Gastroesophageal sphincter (tissue), 3 donors: ENCODE results near the gene MRPL51.

ENCODE experiments used
- POLR2A ChIP-seq, 2 donors: fragments of 450-650 bp; IDR thresholded peaks; one replicate each; pipeline ENCODE4 v1.6.1; 2017; ENCODE audit warnings: antibody characterized with exemption in 2 of 2, mild to moderate bottlenecking in 2 of 2, moderate library complexity in 1 of 2
- POLR2AphosphoS5 ChIP-seq: sonication (generic); formaldehyde crosslinking; IDR thresholded peaks from one replicate; pipeline ENCODE4 v1.6.1; 2017; ENCODE audit warnings: antibody characterized with exemption
- TF ChIP-seq, protein P1 (sequence below), 4 experiments: fragments of 200-600 bp in 2 of 4; fragments of 450-650 bp in 2 of 4; sonication (generic) in 1 of 4; IDR thresholded peaks; one replicate each; pipeline ENCODE4 v1.5.1; 2017 to 2019; ENCODE audit warnings: antibody characterized with exemption in 4 of 4, mild to moderate bottlenecking in 2 of 4, moderate library complexity in 2 of 4

DNA sequence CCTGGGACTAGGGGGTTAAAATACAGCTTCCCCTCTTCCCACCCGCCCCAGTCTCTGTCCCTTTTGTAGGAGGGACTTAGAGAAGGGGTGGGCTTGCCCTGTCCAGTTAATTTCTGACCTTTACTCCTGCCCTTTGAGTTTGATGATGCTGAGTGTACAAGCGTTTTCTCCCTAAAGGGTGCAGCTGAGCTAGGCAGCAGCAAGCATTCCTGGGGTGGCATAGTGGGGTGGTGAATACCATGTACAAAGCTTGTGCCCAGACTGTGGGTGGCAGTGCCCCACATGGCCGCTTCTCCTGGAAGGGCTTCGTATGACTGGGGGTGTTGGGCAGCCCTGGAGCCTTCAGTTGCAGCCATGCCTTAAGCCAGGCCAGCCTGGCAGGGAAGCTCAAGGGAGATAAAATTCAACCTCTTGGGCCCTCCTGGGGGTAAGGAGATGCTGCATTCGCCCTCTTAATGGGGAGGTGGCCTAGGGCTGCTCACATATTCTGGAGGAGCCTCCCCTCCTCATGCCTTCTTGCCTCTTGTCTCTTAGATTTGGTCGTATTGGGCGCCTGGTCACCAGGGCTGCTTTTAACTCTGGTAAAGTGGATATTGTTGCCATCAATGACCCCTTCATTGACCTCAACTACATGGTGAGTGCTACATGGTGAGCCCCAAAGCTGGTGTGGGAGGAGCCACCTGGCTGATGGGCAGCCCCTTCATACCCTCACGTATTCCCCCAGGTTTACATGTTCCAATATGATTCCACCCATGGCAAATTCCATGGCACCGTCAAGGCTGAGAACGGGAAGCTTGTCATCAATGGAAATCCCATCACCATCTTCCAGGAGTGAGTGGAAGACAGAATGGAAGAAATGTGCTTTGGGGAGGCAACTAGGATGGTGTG is 43.1 kb upstream of the MRPL51 start:
- TF ChIP-seq, protein P1, sequence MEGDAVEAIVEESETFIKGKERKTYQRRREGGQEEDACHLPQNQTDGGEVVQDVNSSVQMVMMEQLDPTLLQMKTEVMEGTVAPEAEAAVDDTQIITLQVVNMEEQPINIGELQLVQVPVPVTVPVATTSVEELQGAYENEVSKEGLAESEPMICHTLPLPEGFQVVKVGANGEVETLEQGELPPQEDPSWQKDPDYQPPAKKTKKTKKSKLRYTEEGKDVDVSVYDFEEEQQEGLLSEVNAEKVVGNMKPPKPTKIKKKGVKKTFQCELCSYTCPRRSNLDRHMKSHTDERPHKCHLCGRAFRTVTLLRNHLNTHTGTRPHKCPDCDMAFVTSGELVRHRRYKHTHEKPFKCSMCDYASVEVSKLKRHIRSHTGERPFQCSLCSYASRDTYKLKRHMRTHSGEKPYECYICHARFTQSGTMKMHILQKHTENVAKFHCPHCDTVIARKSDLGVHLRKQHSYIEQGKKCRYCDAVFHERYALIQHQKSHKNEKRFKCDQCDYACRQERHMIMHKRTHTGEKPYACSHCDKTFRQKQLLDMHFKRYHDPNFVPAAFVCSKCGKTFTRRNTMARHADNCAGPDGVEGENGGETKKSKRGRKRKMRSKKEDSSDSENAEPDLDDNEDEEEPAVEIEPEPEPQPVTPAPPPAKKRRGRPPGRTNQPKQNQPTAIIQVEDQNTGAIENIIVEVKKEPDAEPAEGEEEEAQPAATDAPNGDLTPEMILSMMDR (IDR thresholded peaks at IDR 0.05) = no peak
- no peak for TF ChIP-seq POLR2A (IDR thresholded peaks at IDR 0.05)
- TF ChIP-seq POLR2AphosphoS5 = no peak
